ENCODE data around the gene PEX6. TPM values are rescaled to one million over a fixed set of nuclear protein-coding genes. Genes with fewer than 3 reads are reported as not detected.
"Not testable (repeated sequence)": the region's sequence is repeated elsewhere in the genome, so short reads cannot be mapped to it uniquely, and the experiment has no call there.

PEX6 gene
- total RNA-seq, 1 donor from 2014 or later = 13.1 TPM

DNA sequence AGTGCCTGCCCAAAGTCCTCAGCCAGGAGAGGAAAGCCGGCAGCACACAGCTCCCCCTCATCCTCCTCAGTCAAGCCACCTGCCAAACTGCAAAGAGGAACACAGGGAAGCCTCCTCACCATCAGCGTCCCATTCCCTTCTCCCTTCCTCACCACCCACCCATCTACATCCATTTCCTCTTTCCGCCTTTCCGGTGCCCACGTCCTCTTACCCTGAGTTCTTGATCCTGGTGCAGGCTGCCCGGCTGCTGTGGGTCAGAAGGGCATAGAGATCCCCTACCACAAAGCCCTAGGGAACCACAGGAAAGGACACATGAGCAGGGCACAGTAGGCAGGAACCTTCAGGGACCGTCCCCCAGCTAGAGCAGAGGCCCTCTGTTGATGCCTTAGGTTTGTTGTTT, 12.4 kb downstream of the PEX6 start:
- DNase-seq = no peak

DNA sequence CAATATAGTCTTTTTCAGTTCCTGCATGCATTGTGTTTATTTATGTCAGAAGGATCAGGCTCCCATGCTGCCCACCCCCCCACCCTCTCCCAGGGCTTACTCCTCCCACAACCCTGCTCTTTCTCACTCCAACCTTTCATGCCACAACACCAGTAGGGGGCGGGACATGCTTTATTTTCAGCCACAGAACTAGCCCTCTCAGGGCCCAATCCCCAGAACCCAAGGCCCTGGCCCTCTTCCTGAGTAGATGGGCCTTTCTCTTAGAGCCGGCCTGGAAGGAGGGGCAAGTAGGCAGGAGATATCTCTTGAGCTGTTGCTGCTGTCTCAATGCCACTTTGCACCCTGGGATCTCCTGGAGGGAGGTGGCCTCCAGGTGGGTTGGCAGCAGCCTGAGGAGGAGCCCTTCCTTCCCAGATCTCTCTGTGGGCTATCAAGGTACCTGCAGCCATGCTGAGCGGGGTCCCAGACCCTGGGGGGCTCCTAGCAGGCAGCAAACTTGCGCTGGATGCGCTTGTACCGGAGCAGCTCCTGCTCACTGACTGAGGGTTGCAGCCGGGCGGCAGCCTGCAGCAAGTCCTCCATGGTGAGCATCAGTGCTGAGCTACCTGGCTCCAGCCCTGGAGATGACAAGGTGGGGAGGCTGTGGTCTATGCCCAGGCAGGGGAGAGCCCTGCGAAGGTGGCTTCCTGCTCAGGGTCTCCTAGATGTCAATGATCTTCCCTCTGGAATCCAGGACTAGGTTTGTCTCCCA, 15.0 kb downstream of the PEX6 start:
- DNase-seq = no peak

DNA sequence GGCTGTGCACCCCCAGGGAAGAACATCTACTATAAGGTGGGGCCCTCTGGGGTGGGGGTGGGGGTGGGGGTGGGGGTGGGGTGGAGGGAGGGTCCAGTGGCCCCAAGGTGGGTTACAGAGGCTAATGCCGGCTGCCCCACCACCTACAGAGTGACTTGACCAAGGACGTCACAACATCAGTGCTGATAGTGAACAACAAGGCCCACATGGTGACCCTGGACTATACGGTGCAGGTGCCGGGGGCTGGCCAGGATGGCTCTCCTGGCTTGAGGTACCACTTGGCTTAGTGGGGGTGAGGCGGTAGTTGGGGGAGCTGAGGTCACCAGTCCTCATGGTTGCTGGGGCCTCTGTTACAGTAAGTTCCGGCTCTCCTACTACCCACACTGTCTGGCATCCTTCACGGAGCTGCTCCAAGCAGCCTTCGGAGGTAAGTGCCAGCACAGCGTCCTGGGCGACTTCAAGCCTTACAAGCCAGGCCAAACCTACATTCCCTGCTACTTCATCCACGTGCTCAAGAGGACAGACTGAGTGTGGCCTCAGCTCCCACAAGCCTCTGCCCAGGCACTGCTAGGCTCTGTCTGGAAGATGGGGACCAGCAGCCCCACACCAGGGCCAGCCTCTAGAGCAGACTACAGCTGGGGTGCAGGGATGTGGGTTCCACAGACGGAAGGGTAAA, 15.7 kb downstream of the PEX6 start:
- no peak for DNase-seq

DNA sequence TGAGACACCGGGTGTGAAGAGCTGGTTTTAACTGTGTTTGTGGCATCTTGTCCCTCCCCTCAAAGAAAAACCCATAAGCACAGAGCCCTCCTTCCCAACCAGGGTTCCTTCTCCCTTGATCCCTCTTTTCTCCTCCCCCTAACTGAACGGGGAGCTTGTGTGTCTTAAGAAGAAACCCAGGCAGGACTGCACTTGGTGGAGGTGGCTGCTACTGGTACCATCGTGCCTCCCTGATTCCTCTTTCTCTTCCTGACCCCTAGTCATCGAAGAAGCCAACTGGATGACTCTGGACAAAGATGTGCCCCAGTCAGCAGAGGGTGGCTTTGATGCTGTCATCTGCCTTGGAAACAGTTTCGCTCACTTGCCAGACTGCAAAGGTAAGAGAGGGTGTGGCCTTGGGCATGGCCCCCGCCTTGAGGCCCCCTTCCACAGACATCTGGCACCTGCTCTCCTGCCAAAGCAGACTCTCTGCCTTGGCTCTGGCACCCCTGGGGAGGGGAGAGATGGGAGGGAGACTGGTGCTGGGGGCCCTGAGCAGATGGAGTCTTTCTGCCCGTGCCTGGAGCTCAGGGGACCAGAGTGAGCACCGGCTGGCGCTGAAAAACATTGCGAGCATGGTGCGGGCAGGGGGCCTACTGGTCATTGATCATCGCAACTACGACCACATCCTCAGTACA, 16.3 kb downstream of the PEX6 start:
- no peak for DNase-seq

DNA sequence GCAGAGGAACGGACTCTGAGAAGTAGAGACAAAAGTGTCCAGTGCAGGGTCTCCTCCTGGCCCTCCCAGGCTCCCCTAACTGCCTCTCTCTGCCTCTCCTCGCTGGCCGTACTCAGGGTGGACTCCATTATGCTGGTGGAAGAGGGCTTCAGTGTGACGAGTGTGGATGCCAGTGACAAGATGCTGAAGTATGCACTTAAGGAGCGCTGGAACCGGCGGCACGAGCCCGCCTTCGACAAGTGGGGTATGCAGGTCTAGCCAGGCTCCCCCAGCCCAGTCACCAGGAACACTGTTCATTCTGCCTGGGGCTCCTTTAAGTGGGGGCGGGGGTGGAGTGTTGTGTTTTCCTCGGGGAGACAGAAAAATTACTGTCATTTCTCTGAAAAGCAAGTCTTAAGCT, 16.9 kb downstream of the PEX6 start:
- no peak for DNase-seq

DNA sequence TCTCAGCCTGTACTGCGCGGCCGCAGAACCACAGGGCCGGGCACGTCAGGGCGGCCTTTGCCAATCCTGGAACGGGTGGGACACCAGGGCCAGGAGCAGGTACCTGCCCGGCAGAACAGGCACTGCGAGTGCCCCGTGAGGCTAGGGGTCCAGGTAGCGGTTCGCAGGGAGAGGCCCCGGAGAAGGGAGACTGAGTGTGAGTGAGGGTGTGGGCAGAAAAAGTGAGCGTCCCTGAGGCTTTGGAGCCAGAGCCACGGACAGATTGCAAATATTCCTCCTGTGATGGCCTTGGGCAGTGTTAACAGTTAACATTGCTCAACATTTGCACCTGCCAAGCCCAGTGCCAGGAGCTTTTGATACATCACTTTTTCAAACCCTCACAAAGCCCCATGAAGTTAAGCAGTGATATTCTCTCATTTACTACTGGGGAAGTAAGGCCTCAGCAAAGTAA, 17.9 kb downstream of the PEX6 start:
- DNase-seq = no peak

DNA sequence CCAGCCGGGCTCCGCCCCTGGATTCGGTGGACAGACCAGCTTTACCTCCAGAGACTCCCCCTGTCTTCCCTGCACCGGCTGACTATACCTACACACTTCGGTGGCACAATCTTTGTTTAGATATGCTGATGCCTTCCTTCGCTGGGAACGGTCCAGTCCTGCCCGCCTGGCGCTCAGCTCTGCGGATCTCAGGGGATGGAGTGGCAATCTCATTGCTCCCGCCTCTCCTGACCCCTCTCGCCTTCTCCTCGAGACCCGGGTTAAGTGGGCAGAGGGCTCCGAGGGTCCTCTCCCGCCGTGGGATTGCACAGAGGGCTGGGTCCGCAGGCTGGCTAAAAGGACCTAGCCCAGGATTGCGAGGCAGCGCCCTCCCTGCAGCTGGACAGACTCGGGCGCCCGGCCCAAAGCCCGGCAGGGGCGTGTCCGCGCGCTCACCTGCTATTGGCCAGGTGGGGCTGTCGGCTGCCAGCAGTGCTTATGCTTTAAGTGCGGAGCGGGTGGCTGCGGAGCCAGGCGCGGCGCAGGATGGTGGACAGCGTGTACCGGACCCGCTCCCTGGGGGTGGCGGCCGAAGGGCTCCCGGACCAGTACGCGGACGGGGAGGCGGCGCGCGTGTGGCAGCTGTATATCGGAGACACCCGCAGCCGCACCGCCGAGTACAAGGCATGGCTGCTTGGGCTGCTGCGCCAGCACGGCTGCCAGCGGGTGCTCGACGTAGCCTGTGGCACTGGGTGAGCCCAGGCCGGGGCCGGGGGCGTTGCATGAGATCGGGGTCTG, 18.6 kb downstream of the PEX6 start, which contains the start of gene GNMT:
GNMT (plus strand) TSS at position 512 of the 777 bp plus-strand sequence; CDS start at position 526, 14 bp downstream.
- no peak for DNase-seq

DNA sequence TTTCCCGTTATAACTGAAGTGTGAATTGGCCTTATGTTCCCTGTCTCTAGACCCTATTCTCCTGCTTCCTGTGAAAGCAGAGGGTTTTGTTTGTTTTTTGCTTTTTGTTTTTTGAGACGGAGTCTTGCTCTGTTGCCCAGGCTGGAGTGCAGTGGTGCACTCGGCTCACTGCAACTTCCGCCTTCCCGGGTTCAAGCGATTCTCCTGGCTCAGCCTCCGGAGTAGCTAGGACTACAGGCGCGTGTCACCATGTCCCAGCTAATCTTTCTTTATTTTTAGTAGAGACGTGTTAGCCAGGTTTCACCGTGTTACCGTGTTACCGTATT, 19.1 kb downstream of the PEX6 start:
- DNase-seq = no peak

DNA sequence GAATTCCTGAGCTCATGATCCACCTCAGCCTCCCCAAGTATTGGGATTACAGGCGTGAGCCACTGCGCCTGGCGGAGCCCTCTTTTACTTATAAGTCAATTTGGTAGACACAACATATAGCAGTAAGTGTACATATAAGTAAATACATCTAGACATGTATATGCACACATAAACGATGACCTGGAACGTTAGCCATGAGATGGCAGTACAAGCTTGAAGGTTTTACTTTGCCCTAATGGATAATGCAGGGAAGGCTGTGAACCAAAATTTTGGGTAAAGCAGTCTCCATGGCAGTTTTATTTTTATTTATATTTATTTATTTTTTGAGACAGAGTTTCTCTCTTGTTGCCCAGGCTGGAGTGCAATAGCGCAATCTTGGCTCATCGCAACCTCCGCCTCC, 20.9 kb downstream of the PEX6 start:
- DNase-seq = no peak

DNA sequence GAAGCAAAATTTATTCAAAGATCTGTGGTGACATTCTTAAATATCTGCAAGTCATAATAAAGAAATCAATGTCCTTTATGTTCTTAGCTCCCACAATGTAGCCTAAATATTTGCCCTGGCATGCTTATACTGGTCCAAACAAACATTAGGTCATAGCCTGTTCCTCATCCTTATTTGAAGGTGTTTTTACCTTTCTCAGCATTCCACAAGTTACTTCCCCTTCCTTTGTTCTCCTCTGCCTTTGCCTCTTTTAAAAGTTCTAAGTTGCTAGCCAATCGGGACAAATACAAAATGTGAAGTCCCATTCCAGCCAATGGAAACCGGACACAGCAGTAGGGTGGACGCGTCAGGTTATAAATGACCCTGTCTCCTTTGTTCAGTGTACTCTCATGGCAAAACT, 24.6 kb downstream of the PEX6 start:
- DNase-seq = not testable (repeated sequence)

DNA sequence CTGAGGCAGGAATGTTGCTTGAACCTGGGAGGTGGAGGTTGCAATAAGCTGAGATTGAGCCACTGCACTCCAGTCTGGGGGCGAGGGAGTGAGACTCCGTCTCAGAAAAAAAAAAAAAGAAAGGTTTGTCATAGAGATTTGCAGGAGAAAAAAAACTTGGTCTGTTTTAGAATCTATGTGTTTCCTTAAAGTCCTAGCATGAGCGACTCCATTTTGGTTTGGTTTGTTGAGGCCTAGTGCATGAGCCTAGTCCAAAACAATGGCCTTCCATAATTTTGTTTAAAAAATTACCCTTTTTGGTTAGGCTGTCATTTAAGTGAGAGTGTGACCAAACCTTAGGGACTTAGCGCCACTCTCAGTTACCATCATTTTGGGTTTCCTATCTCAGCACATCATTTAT, 26.6 kb downstream of the PEX6 start:
- no peak for DNase-seq

DNA sequence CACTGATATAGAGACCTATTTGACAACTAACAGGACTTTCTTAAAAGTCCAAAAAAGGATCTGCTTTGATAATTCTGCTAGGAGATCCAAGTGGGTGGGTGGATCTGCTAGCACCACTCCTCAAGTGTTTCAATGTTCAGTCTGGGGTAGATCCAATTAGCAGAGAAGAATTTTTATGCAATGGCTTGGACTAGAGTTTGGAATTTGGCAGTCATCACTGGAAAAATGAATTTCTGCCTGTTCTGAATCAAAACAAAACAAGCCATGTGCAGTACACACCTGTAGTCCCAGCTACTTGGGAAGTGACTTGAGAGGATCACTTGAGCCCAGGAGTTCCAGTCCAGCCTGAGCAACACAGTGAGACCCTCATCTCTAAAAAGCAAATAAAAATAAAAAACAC, 31.0 kb downstream of the PEX6 start:
- DNase-seq = peak; percentile 5

DNA sequence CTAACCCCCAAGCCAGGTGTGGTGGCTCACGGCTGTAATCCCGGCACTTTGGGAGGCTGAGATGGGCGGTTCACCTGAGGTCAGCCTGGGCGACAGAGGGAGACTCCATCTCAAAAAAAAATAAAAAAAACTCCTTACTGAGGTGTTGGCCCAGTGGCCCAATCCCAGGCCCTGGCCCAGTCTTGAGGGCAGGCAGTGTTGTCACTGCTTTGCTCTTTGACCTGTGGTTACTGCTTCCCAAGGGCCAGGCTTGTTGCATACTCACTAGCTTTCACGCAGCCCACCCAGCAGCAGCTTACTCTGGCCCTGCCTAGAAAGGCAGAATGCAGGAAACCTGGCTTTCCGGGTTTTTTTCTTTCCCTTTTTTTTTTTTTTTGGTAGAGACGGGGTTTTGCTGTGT, 36.5 kb downstream of the PEX6 start:
- no peak for DNase-seq

DNA sequence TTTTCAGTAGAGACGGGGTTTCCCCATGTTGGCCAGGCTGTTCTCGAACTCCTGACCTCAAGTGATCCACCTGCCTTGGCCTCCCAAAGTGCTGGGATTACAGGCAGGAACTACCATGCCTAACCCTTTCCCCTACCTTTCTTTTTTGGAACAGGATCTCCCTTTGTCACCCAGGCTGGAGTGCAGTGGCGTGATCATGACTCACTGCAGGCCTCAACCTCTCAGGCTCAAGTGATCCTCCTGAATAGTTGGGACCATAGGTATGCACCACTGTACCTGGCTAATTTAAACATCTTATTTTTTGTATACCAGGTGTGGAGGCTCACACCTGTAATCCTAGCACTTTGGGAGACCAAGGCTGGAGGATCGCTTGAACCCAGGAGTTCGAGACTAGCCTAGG, 37.6 kb downstream of the PEX6 start:
- DNase-seq = not testable (repeated sequence)

DNA sequence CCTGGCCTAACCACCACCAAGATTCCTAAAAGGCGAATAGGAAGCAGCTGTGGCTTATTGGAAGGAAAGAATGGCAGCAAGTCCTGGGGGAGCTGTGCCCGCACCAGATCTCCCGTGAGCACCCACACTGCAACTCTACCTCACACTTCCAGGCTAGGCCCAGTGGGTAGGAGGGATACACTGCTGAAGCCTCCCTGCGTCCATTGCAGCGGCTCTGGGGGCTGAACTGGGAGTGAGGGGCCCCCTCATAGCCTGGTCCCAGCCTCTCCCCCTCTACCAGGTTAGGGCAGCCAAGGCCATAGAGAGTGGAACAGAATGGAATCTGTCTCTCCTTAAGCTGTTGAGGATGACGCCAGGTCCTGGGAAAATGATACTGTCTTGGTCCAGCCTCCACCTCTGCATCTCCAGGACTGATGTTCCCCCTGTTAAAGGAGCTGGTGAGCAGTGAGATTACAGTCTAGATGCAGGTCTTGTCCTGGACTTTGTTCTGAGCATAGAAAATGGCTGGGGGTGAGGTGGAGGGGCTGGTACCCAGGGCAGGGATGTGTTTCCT, 38.4 kb downstream of the PEX6 start:
- no peak for DNase-seq

DNA sequence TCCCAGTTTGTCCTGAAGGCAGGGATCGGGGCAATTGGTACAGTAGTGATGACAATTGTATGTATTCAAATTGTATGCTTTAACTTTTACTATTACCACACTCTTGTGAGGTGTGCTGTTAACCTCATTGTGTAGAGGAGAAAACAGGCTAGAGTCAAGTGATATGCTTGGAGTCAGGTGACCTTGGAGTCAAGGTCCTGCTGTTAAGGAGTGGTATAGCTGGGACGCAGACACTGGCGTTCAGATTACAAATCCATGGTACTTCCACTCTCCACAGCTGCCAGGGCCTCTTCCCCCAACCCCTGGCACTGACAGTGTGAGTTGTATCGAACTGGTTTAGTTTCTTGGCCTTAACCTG, 39.2 kb downstream of the PEX6 start:
- DNase-seq = no peak

DNA sequence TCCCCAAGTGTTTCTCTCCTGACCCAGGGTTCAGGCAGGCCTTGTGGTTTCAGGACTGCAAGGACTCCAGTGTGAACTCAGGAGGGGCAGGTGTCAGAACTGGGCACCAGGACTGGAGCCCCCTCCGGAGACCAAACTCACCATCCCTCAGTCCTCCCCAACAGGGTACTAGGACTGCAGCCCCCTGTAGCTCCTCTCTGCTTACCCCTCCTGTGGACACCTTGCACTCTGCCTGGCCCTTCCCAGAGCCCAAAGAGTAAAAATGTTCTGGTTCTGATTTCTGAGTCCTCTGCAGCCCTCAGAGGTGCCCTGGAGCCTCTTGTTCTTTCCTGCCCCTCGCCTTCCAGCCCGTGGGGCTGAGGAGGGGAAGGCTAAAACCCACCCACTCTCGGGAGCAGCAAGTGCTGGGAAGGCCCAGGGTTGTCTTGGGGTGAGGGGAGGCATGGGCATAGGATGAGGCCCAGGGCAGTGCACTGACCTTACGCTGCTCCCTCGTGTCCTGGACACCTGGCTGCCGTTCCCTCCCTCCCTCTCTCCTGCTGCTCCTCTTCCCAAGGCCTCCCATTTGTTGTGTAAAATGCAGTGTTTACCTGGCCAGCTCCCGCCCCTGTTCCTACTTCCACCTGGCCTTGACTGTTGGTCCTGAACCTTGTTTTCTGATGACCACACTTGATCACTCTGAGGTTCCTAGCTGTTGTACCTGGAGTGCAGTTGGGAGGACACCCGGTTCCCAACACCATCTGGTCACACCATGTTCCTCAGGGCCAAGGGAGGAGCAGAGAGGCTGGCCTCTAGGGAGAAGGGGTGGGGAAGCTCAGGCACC, 39.8 kb downstream of the PEX6 start:
- no peak for DNase-seq

DNA sequence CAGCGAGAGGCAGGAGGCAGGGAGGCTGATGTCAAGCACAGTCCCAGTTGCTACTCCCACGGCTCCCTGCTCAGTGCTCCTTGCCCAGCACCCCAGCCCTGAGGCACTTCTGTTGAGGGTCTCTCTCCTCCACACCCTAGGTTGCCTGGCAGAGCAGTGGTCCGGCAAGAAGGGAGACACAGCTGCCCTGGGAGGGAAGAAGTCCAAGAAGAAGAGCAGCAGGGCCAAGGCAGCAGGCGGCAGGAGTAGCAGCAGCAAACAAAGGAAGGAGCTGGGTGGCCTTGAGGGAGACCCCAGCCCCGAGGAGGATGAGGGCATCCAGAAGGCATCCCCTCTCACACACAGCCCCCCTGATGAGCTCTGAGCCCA, 40.6 kb downstream of the PEX6 start:
- no peak for DNase-seq

DNA sequence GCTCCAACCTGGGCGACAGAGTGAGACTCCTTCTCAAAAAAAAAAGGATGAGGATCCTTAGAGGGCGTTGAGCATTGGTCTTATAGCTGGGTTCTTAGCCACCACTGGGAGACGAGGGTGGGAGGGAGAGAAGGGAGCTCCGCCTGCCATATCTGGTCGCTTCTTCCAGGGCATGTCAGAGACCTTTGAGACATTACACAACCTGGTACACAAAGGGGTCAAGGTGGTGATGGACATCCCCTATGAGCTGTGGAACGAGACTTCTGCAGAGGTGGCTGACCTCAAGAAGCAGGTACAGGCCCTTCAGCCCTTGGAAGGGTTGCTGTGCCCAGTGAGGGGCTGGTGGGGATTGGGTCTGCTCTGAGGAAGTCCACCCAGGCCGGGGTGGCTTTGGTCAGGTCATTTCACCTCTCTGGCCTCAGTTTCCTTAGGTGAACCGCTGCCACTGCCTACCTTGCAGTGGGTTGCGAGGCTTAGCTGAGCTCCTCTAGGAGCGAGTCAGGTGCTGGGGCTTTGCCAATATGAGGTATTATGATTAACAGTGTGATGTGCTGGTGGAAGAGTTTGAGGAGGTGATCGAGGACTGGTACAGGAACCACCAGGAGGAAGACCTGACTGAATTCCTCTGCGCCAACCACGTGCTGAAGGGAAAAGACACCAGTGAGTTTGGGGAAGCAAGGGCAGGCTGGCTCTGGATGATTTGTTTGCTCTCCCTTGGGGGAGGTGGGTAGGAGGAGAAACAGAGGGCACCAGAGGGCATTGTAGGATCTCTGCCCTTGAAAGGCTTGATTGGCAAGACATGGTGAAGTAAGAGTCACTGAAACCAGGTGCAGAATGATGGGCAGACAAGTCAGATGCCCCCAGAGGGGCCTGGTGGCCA, 41.2 kb downstream of the PEX6 start:
- no peak for DNase-seq

DNA sequence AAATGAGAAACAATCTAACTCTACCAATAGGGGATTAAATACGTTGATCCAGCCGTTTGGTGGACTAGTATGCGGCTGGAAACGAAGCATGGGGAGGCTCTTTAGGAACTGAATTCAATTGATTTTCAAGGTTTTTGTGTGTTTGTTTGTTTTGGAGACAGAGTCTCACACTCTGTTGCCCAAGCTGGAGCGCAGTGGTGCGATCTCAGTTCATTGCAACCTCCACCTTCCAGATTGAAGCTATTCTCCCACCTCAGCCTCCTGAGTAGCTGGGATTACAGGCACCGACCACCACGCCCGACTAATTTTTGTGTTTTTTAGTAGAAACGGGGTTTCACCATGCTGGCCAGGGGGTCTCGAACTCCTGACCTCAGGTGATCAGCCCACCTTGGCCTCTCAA, 42.6 kb downstream of the PEX6 start:
- DNase-seq = no peak

DNA sequence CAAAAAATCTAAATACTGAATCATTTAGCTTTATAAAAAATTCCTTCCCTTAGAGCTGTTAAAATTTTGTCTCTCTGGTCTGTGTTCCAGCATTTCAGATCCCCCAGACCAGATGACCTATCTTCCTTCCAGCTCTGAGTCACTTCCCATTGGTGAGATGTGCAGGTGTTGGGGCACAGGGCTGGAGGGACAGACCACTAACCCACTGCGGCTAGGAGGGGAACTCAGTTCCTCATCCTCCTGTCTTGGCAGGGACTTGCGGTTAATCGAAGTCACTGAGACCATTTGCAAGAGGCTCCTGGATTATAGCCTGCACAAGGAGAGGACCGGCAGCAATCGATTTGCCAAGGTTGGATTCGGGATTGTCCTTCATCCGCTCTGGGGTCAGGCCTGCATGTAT, 43.7 kb downstream of the PEX6 start:
- no peak for DNase-seq

Data from skin of body (tissue), 2 donors.